Activated naive CD8-positive, alpha-beta T cell treated with anti-CD3 and anti-CD28 coated beads for 36 hours (primary cell): ENCODE data around the gene HCAR3. TPM values are rescaled to one million over a fixed set of nuclear protein-coding genes. Genes with fewer than 3 reads are reported as not detected.
"Not testable (repeated sequence)": the region's sequence is repeated elsewhere in the genome, so short reads cannot be mapped to it uniquely, and the experiment has no call there.

Experiments
- DNase-seq: peaks from one replicate; pipeline ENCODE4 v3.0.0; 2021
- H3K27ac Mint-ChIP-seq: one replicate; pipeline ENCODE4 v1.8.0; 2022; ENCODE audit warnings: mild to moderate bottlenecking, moderate library complexity, mixed read lengths
- H3K27me3 Mint-ChIP-seq: one replicate; pipeline ENCODE4 v1.8.0; 2022; ENCODE audit warnings: mild to moderate bottlenecking, mixed read lengths
- H3K36me3 Mint-ChIP-seq: one replicate; pipeline ENCODE4 v1.8.0; 2021; ENCODE audit warnings: mild to moderate bottlenecking, mixed read lengths
- H3K4me1 Mint-ChIP-seq: one replicate; pipeline ENCODE4 v1.8.0; 2021; ENCODE audit warnings: mixed read lengths
- H3K4me3 Mint-ChIP-seq: one replicate; pipeline ENCODE4 v1.8.0; 2022; ENCODE audit warnings: mild to moderate bottlenecking, moderate library complexity, mixed read lengths
- H3K9me3 Mint-ChIP-seq: one replicate; pipeline ENCODE4 v1.8.0; 2022; ENCODE audit warnings: mixed read lengths
- total RNA-seq, 2 experiments: library from RNA; stranded (reverse); gene quantifications; one replicate each; pipeline ENCODE4 v1.2.3, GENCODE V29; 2021

Gene HCAR3
- total RNA-seq, 2 experiments from 2014 or later = not detected

- H3K4me1 Mint-ChIP-seq, H3K36me3 Mint-ChIP-seq, H3K4me3 Mint-ChIP-seq, H3K9me3 Mint-ChIP-seq, H3K27me3 Mint-ChIP-seq, DNase-seq, H3K27ac Mint-ChIP-seq: not testable (repeated sequence)
Observed at GRCh38 chr12:122701481-122701880, 15.1 kb downstream of the HCAR3 start.

DNA sequence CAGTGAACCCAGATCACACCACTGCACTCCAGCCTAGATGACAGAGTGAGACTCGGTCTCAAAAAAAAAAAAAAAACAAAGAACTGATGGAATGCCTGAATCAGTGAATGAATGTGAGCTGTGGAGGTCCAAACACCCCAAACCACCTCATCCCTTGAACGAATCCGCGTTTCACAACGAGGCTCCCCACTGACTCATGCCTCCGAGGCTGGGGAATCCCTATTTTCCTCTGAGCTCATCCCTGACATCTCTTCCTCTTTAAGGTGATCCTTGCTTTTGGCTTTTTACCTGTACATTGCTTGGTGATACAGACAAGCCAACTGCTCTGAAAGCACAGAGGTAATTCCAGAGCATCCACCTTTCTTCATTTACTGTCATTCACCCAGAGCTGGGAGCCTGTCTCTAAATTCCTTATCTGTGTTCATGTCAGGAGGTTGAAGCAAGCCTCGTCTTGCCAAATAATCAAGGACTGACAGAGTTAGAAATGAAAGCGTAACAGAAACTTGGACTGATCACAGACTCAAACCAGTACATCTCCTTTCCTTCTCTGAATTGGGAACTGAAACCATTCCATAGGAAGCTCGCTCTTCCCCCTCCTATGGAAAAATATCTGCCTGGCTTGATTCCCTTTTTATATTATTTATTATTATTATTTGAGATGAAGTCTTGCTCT lies 16.4 kb downstream of the HCAR3 start:
- H3K36me3 Mint-ChIP-seq, H3K4me1 Mint-ChIP-seq, H3K27ac Mint-ChIP-seq, DNase-seq, H3K9me3 Mint-ChIP-seq, H3K27me3 Mint-ChIP-seq, H3K4me3 Mint-ChIP-seq: not testable (repeated sequence)

DNA sequence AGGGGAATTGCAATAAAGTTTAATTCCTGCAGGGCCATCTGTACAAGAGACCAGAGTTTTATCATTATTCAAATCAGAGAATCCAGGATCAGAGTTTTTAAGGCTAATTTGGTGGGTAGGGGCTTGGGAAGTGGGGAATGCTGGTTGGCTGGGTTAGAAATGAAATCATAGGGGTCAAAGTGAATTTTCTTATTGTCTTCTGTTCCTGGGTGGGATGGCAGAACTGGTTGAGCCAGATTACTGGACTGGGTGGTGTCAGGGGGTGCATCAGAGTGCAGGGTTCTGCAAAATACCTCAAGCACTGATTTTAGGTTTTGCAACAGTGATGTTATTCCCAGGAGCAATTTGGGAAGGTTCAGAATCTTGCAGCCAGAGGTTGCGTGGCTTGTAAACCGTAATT lies 19.7 kb downstream of the HCAR3 start:
- not testable (repeated sequence) for H3K36me3 Mint-ChIP-seq, H3K27ac Mint-ChIP-seq, DNase-seq, H3K27me3 Mint-ChIP-seq, H3K4me3 Mint-ChIP-seq, H3K4me1 Mint-ChIP-seq, H3K9me3 Mint-ChIP-seq

DNA sequence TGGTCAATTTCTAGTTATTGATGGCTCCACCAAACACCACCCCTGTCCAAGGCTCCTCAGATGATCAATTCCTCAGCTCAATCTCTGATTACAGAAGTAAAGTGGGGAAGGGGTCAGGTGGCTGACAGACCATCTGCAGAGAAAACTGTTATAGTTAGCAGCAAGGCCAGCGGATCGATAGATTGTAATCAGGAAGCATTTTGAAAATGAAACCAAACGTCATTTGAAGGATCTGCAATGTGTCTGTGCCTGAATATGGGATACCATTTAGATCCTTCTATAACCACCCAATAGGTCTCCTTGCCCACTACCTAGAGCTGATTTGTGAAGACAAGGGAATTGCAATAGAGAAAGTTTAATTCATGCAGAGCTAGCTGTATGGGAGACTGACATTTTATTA lies 25.0 kb downstream of the HCAR3 start:
- Mint-ChIP-seq H3K9me3 (no peaks in the 10 kb centered on the region), H3K36me3 (no peaks in the 10 kb centered on the region), H3K4me1 (no peaks in the 10 kb centered on the region), H3K27me3 (no peaks in the 10 kb centered on the region), H3K27ac (no peak overlapping the region), H3K4me3 (no peak overlapping the region)
- DNase-seq = no peak

GRCh38 chr12:122688291-122688690 lies 28.3 kb downstream of the HCAR3 start:
- no peaks in the 10 kb centered on the region for H3K27me3 Mint-ChIP-seq
- no peaks in the 10 kb centered on the region for H3K4me1 Mint-ChIP-seq
- no peaks in the 10 kb centered on the region for H3K36me3 Mint-ChIP-seq
- no peak for DNase-seq
- no peak overlapping the region for H3K4me3 Mint-ChIP-seq
- no peaks in the 10 kb centered on the region for H3K9me3 Mint-ChIP-seq
- H3K27ac Mint-ChIP-seq = no peak overlapping the region

DNA sequence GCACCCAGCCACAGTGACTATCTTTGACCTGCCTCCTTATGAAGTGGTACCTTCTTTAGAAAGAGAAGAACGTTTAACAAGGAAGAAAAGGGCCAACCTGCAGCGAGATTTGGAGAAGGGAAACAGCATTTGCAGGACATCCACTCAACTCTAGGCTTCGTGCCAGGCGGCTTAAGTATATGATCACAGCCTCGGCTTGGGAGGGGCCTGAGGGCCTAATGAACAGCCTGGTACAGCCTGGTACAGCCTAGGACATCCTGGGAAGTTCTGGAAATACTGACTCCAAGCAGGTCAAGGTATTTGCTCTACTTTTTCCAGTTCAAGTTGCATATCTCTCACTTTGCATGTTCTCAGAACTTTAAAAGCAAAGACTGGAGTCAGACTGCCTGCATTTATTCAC lies 29.5 kb downstream of the HCAR3 start:
- H3K4me1 Mint-ChIP-seq = no peaks in the 10 kb centered on the region
- no peaks in the 10 kb centered on the region for H3K36me3 Mint-ChIP-seq
- H3K27me3 Mint-ChIP-seq = no peaks in the 10 kb centered on the region
- no peaks in the 10 kb centered on the region for H3K9me3 Mint-ChIP-seq
- no peak for DNase-seq
- no peak overlapping the region for H3K4me3 Mint-ChIP-seq
- no peak overlapping the region for H3K27ac Mint-ChIP-seq

DNA sequence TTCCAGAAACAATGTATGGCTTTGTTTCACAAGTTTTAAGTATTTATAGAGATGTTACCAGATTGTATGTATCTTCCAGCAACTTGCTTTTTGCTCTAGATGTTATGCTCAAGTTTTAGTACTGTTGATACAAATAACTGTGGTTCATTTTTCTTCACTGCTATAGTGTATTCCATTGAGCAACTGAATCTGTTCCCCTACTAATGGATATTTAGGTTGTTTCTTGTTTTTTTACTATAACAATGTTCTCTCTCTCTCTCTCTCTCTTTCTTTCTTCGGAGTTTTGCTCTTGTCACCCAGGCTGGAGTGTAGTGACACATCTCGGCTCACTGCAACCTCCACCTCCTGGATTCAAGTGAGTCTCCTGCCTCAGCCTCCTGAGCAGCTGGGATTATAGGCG lies 30.1 kb downstream of the HCAR3 start:
- Mint-ChIP-seq H3K9me3 (no peaks in the 10 kb centered on the region), H3K4me3 (no peak overlapping the region), H3K27ac (no peak overlapping the region), H3K4me1 (no peaks in the 10 kb centered on the region), H3K36me3 (no peaks in the 10 kb centered on the region), H3K27me3 (no peaks in the 10 kb centered on the region)
- DNase-seq = no peak

DNA sequence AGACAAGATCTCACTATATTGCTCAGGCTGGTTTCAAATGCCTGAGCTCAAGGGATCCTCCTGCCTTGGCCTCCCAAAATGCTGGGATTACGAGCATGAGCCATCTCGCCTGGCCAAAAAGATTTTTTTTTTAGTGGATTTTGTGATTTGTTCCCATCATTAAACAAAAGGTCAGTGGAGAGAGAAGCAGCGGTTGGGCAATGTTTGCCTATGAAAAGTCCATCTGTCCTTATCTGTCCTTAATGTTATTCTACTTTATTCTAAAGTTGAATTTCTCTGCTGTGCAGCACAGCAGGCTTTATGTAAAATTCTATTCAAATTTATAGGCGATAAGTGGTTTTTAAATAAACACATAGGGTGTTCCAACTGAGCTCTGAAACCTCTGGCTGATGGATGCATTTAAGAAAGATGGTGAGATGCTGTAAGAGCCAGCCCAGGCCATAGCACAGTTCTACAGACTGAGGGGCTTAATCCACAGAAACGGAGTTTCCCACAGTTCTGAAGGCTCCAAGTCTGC lies 32.3 kb downstream of the HCAR3 start:
- H3K27ac Mint-ChIP-seq = no peak overlapping the region
- H3K27me3 Mint-ChIP-seq = no peaks in the 10 kb centered on the region
- no peak for DNase-seq
- H3K4me3 Mint-ChIP-seq = no peak overlapping the region
- no peaks in the 10 kb centered on the region for H3K9me3 Mint-ChIP-seq
- H3K4me1 Mint-ChIP-seq = no peaks in the 10 kb centered on the region
- H3K36me3 Mint-ChIP-seq = no peaks in the 10 kb centered on the region

DNA sequence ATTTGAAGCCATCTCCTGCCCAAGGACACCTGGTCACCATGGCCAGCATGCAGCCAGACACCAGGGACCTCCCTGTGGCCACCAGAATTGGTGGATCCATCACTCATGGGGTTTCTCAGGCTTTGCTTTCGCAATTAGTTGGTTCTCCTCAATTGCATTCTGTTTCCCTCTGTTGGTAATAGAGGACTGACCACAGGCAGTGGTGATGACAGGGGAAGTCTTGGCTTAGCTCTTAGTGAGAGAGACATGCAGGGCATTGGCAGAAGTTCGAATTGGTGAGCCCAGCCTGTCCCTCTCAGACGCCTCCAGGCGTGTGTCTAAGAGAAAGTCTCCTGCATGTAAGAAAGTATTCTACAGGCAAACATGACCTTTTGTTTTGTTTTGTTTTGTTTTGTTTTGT lies 34.8 kb downstream of the HCAR3 start:
- no peaks in the 10 kb centered on the region for H3K4me1 Mint-ChIP-seq
- no peaks in the 10 kb centered on the region for H3K9me3 Mint-ChIP-seq
- DNase-seq = no peak
- H3K27me3 Mint-ChIP-seq = no peaks in the 10 kb centered on the region
- no peak overlapping the region for H3K4me3 Mint-ChIP-seq
- no peak overlapping the region for H3K27ac Mint-ChIP-seq
- no peaks in the 10 kb centered on the region for H3K36me3 Mint-ChIP-seq

DNA sequence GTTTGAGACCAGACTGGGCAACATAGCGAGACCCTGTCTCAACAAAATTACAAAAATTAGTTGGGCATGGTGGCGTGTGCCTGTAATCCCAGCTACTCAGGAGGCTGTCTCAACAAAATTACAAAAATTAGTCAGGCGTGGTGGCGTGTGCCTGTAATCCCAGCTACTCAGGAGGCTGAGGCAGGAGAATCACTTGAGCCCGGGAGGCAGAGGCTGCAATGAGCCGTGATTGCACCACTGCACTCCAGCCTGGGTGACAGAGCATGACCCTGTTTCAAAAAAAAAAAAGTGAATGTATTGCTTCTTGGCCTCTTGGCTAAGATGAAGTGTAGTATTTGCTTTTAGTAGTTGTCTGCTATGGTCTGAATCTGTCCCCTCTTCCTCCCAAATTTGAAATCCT lies 35.6 kb downstream of the HCAR3 start:
- not testable (repeated sequence) for DNase-seq, H3K36me3 Mint-ChIP-seq, H3K9me3 Mint-ChIP-seq, H3K4me3 Mint-ChIP-seq, H3K4me1 Mint-ChIP-seq, H3K27me3 Mint-ChIP-seq, H3K27ac Mint-ChIP-seq

DNA sequence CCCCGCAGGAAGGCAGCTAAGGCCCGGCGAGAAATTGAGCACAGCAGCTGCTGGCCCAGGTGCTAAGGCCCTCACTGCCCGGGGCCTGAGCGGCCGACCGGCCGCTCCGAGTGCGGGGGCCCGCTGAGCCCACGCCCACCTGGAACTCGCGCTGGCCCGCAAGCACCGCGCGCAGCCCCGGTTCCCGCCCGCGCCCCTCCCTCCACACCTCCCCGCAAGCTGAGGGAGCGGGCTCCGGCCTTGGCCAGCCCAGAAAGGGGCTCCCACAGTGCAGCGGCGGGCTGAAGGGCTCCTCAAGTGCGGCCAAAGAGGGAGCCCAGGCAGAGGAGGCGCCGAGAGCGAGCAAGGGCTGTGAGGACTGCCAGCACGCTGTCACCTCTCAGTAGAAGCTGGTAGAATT lies 39.8 kb downstream of the HCAR3 start:
- H3K36me3 Mint-ChIP-seq, H3K4me1 Mint-ChIP-seq, H3K9me3 Mint-ChIP-seq: not testable (repeated sequence)

DNA sequence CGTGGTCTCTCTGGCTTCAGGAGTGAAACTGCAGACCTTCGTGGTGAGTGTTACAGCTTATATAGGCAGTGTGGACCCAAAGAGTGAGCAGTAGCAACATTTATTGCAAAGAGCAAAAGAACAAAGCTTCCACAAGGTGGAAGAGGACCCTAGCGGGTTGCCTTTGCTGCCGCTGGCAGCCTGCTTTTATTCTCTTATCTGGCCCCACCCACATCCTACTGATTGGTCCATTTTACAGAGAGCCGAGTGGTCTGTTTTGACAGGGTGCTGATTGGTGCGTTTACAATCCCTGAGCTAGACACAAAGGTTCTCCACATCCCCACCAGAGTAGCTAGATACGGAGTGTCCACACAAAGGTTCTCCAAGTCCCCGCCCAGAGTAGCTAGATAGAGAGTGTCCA lies 40.6 kb downstream of the HCAR3 start:
- H3K4me1 Mint-ChIP-seq, H3K9me3 Mint-ChIP-seq, H3K4me3 Mint-ChIP-seq, DNase-seq, H3K27ac Mint-ChIP-seq, H3K36me3 Mint-ChIP-seq: not testable (repeated sequence)
- peaks cover 11% of the 10 kb centered on the region for H3K27me3 Mint-ChIP-seq

More for the DNA sequence above, 39.8 kb downstream of the HCAR3 start:
- DNase-seq, H3K27ac Mint-ChIP-seq, H3K4me3 Mint-ChIP-seq: not testable (repeated sequence)
- peaks cover 11% of the 10 kb centered on the region for H3K27me3 Mint-ChIP-seq

DNA sequence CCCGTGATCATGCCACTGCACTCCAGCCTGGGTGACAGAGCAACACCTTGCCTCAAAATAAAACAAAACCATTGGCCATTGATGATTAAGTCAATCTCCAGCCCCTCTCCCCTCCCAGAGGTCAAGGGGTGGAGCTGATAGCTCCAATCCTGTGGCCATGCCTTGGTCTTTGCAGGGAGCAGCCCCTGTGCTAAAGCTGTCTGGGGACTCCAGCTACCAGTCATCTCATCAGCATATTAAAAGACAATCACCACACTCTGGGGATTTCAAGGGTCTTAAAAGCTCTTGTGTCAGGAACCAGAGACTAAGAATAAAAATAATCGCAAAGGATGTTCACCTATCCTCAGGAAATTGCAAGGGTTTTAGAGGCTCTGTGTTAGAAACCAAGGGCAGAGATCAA lies 44.1 kb downstream of the HCAR3 start:
- Mint-ChIP-seq H3K4me3 (no peak overlapping the region), H3K36me3 (no peaks in the 10 kb centered on the region), H3K4me1 (no peaks in the 10 kb centered on the region), H3K27ac (no peak overlapping the region), H3K9me3 (no peaks in the 10 kb centered on the region), H3K27me3 (peaks cover 11% of the 10 kb centered on the region)
- no peak for DNase-seq

GRCh38 chr12:122669397-122670070 lies 47.1 kb downstream of the HCAR3 start:
- H3K4me1 Mint-ChIP-seq = no peaks in the 10 kb centered on the region
- H3K36me3 Mint-ChIP-seq = no peaks in the 10 kb centered on the region
- H3K4me3 Mint-ChIP-seq = no peak overlapping the region
- H3K9me3 Mint-ChIP-seq = no peaks in the 10 kb centered on the region
- DNase-seq = no peak
- H3K27me3 Mint-ChIP-seq = peaks cover 6% of the 10 kb centered on the region
- H3K27ac Mint-ChIP-seq = no peak overlapping the region

DNA sequence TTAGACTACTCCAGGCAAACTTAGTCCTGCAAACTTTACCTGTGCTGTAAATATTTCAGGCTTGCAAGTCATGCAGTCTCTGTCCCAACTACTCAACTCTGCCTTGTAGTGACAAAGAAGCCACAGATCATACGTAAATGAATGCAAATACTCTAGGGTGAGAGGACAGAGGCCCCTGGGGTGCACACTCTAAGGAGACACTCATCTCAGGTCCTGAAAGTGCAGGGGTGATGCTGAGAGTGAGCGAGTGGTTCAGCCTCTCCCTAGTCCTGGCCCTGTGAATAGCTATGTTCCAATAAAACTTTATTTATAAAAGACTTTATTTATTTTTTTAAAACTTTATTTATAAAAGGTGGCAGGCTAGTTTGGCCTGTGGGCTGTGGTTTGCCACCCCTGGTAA lies 48.3 kb downstream of the HCAR3 start:
- Mint-ChIP-seq H3K36me3 (no peaks in the 10 kb centered on the region), H3K4me1 (no peaks in the 10 kb centered on the region), H3K27ac (no peak overlapping the region), H3K4me3 (no peak overlapping the region), H3K27me3 (no peaks in the 10 kb centered on the region), H3K9me3 (no peaks in the 10 kb centered on the region)
- DNase-seq = no peak

GRCh38 chr12:122665759-122666158 lies 50.9 kb downstream of the HCAR3 start:
- Mint-ChIP-seq H3K27me3 (no peaks in the 10 kb centered on the region), H3K36me3 (no peaks in the 10 kb centered on the region), H3K4me1 (no peaks in the 10 kb centered on the region), H3K9me3 (no peaks in the 10 kb centered on the region), H3K27ac (no peak overlapping the region), H3K4me3 (no peak overlapping the region)
- no peak for DNase-seq
